NOMO-1 treated with dmso at 0.1 percent for 144 hours (cell line): ENCODE results near the gene TECTA.

Source experiments
- DNase-seq: peaks from one replicate; lab custom pipeline; 2025; ENCODE audit not compliant: unreplicated experiment; lab: John Stamatoyannopoulos, UW

Gene TECTA

DNA sequence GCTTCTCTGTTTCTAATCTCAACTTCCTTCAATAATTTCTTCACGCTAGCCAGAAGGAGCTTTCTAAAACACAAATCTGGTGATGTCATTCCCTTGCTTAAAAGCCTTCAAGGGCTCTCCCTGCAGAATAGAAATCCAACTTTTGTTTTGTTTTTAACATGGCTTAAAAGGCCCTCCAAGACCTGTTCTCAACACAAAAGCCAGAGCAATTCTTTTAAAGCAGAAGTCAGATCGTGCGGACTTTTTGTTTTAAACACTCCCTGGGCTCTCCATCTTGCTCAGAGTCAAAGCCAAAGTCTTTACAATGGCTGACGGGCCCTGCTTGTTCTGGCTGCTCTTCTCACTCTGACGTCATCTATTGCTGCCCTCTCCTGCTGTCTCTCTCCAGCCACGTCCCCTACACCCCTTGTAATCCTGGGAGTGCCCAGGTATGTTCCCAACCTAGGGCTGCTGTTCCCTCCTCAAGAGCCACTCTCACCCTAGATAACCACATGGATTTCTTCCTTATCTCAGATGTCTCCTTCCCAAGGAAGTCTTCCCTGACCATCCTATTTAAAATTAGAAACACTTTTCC lies 22.5 kb downstream of the TECTA start:
- no peak for DNase-seq

- DNase-seq: no peak
Measured at GRCh38 chr11:121127809-121128208, 26.8 kb downstream of the TECTA start.

DNA sequence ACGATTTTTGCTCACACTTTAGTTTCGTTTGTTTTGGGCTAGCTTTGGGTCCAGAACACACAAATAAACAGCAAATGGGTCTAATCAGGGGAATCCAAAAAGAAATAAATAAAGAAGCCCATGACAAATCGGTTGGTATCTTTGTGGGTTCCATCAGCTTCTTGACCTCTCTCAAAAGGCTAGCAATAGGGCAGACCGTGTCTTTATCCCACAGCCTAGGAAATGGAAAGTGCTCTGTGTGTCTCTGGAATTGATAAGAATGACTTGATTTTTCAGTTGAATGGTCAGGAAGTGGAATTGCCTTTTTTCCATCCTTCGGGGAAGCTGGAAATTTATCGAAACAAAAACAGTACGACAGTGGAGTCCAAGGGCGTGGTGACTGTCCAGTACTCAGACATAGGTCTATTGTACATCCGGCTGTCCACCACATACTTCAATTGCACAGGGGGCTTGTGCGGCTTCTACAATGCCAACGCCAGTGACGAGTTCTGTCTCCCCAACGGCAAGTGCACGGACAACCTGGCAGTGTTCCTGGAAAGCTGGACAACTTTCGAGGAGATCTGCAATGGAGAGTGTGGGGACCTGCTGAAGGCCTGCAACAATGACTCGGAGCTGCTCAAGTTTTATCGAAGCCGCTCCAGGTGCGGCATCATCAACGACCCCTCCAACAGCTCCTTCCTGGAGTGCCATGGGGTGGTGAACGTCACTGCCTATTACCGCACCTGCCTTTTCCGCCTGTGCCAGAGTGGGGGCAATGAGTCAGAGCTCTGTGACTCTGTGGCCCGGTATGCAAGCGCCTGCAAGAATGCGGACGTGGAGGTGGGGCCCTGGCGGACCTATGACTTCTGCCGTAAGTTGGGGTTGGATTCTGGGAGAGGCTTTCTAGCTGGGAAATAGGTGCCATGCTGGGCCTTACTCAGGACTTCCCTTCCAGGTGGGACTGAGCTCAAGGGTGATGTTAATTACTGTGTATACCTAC lies 28.6 kb downstream of the TECTA start:
- DNase-seq: no peak

DNA sequence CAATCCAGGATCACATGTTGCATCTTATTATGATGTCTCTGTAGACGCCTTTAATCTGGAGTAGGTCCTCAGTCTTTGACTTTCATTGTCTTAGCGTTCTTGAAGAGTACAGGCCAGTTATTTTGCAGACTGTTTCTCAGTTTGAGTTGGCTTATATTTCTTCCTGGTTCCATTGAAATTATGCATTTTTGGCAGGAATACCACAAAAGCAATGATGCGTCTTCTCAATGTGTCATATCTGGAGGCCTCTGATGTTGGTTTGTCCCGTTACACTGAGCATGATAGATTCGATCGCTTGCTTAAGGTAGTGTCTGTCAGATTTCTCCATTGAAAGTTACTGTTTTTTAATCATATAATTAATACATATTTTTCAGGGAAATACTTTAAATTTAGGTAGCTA lies 30.6 kb downstream of the TECTA start:
- no peak for DNase-seq

DNA sequence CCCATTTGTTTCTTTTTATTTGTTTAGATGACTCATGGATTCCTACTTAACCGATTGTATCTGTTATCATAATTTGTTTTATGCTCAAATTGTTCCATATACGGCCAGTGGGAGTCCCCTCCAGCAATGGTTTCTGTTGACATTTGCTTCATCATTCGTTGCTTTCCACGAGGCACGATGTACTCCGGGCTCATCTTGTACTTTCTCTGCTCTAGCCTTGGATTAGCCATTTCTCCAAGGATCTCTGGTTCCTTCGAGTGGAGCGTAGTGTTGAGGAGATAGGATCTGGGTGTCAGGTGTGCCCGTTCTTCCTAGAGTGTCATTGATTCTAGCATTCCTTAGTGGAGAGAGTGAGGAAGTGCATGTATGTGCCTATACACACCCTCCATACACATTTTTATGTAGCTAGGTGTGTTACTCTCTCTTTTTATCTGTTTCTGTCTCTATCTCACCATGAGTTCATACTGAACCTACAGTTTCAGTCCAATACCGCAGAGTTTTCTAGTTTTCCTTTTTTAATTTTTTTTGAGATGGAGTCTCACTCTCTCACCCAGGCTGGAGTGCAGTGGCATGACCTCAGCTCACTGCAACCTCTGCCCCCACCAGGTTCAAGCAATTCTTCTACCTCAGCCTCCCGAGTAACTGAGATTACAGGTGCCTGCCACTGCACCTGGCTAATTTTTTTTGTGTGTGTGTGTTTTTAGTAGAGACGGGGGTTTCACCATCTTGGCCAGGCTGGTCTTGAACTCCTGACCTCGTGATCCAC lies 31.4 kb downstream of the TECTA start:
- no peak for DNase-seq

DNA sequence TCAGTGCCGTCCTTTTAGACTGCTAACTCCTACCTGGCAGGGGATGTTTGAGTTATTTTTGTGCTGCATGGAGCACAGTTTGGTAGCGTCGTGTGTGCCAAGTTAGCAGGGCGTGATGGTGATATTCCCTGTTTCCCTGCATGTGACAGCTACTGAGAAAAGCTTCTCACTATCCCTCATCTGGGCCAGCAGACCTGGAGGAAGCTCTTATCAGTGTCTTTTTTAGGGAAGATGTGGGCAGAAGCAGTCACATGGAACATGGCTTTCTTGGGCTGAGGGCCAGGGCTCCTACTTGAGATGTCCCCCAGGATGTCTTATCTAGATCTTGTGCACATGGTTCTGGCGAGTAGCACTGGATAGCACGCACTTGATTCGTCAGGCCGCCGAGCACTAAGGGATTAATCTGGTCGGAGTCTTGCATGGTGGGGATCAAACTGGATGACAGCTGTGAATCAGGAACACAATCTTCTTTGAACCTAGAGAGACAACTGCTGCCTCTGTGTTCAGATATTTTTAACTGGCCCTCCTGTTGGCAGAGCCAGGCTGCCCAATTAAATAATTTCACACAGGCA lies 33.8 kb downstream of the TECTA start:
- no peak for DNase-seq

GRCh38 chr11:121137005-121137404 lies 36.0 kb downstream of the TECTA start:
- DNase-seq: no peak

GRCh38 chr11:121138259-121138658 lies 37.2 kb downstream of the TECTA start:
- DNase-seq: no peak

GRCh38 chr11:121140369-121140768 lies 39.3 kb downstream of the TECTA start:
- DNase-seq: no peak

DNA sequence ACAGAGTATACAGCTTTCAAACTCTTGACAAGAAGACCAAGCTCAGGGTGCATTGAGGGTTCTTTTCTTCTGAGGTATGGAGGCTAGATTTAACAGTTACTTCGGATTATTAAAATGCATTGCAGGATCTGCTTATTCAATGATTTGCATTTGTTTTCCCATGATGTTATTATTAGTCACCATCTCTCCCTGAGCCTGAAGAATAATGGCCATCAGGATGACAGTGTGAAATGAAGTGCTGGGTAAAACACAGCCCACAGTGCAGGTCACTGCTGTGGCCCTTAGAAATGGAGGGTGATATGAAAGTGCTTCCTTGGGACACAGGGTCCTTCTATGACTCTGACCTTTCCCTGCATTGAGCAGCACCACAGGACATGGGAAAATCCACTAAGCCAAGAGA lies 40.0 kb downstream of the TECTA start:
- no peak for DNase-seq

DNA sequence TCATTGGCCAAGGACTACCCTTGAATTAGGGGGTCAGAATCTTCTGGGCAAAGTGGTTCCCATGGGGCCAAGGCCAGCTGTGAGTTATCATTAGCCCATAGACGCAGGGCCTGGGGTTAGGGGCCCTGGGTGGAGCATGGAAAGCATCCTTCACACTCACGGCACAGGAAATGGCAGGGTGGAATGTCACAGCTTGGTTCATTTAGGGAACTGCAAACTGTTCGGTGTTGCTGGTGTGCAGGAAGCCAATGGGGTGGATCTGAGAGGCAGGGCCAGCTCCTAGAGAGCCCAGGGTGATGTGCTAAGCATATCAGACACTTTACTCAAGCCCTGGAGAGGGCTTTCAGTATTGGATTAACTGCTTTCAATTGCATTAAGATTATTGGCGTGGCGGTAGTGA lies 42.9 kb downstream of the TECTA start:
- DNase-seq: no peak

GRCh38 chr11:121144723-121145122 lies 43.7 kb downstream of the TECTA start:
- DNase-seq: no peak

GRCh38 chr11:121145826-121146225 lies 44.8 kb downstream of the TECTA start:
- DNase-seq: no peak

DNA sequence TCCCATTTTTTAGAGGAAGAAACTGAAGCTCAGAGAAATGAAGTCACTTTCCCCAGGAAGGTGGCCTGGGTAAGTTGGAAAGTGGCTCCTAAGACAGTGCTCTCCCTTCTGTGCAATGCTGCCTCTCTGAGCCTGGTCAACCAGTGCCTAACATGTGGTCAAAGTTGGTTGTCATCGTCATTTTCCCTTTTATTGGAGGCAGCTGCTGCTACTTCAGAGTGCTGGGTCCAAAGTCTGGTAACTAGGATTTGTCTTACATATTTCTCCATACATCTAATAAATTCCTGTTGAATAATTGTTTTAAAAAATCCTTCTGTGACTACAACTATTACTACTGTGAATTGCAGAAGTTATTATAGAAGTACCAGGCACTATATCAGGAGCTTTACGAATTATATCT lies 48.1 kb downstream of the TECTA start:
- DNase-seq: no peak

DNA sequence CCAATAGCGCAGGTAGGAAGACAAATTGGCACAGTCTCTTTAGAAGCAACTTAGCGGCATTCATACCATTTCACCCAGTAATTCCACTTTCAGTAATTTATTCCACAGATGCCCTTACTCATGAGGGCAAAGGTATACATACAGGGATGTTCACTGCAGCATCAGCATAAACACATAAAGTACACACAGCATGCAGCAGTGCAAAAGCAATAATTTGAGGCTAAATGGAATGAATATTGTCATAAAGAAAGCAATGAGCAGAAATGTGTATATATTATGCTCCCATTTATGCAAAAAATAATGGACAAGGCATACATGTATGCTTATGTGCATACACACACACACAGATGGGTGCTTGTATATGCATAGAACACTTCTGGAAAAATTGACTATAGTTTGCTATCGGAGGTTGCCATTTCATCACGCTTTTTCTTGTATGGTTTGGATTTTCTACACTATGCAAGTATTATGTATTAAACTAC lies 50.2 kb downstream of the TECTA start:
- no peak for DNase-seq

DNA sequence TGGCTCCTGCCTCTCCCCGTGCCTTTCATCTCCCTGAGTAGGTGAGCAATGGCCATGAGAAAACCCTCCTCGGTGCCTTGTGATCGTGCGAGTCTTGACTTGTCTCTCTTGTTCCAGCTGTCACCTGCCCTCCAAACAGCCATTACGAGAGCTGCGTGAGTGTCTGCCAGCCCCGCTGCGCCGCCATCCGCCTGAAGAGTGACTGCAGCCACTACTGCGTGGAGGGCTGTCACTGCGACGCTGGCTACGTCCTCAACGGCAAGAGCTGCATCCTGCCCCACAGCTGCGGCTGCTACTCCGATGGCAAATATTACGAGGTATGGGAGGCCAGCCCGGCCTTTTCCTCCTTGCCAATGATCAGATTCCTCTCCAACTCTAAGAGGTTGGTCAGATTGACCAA lies 51.7 kb downstream of the TECTA start:
- DNase-seq: no peak

DNA sequence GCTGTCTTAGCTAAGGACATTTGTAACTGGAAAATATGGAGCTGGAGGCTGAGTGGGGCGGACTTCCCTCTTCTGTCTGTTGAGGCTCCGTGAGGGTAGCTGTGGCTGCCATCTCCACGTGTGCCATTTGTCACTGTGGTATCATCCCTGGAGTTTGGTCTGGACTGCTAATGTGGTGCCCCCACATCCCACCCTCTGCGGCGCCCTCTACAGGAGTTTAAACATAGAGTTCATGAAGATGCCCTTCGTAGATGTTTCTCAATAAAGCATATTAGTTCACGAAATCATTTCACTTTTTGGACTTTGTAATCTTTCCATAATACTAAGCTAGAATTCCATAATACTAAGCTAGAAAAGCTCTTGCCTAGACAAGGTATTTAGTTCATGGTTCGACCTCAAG lies 52.4 kb downstream of the TECTA start:
- no peak for DNase-seq

GRCh38 chr11:121154486-121155314 lies 53.7 kb downstream of the TECTA start:
- no peak for DNase-seq

GRCh38 chr11:121157756-121158155 lies 56.7 kb downstream of the TECTA start:
- no peak for DNase-seq

DNA sequence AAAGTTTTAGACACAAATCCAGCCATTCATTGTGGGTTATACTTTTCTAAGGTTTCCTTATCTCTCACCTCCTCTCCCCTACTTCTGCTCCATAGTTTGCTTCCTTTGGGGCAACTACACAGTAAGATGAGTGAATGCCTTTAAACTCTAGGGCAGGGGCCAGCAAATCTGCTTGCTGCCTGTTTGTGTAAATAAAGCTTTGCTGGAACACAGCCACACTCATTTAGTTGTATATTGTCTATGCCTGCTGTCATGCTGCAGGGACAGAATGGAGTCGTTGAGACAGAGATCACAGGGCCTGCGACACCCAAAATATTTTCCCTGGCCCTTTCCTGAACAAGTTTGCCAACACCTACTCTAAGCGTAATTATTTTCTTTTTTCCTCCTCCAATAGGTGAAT lies 58.7 kb downstream of the TECTA start:
- DNase-seq: no peak
